HG03558 (cell line): ENCODE results near the gene ZFAND6.
"Not testable (repeated sequence)": the region's sequence is repeated elsewhere in the genome, so short reads cannot be mapped to it uniquely, and the experiment has no call there.

Source experiments
- ATAC-seq: cut with Tn5 transposase; IDR thresholded peaks from one replicate; pipeline ENCODE4 v1.9.1; 2021; ENCODE audit warnings: moderate number of reproducible peaks; ENCODE audit not compliant: unreplicated experiment; ENCODE audit errors: extremely low read depth

ZFAND6 gene

DNA sequence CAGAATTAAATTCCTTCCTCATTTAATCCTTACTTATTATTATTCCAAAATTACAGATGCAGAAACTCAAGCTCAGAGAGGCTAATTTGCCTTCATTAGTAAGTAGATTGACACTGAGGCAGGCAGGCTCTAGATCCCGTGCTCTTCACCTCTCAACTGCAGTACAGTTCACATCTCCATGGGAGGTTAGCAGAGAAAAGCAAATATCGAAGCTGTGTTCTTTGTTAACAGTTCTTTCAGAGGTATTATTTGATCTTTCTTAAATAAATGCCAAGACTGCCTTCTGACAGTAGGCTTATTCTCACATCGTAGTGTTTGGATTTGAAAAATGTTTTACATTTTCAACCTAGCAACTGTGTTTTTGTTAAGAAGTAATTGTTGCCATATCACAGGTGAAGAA is 77.4 kb downstream of the ZFAND6 start:
- ATAC-seq = no peak

DNA sequence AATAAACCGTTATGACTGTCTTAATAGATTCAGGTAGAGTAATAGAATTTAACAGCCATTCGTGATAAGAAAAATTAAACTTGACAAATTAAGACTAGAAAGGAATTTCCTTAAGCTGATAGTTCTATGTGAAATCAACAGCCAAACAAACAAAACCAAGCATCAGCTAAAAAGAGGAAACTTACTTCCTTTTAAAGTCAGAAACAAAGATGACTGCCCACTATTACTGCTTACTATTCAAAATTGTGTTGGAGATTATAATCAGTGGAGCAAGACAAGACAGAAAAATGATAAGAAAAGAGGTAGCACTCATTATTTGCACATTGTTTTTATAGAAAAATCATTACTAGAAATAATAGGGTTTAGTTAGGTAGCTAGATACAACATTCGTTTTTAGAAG is 79.5 kb downstream of the ZFAND6 start:
- ATAC-seq = no peak

GRCh38 chr15:80140909-80141308 is 81.4 kb downstream of the ZFAND6 start:
- no peak for ATAC-seq

- ATAC-seq = no peak
These were observed 82.6 kb downstream of the ZFAND6 start for GRCh38 chr15:80141916-80142598.

DNA sequence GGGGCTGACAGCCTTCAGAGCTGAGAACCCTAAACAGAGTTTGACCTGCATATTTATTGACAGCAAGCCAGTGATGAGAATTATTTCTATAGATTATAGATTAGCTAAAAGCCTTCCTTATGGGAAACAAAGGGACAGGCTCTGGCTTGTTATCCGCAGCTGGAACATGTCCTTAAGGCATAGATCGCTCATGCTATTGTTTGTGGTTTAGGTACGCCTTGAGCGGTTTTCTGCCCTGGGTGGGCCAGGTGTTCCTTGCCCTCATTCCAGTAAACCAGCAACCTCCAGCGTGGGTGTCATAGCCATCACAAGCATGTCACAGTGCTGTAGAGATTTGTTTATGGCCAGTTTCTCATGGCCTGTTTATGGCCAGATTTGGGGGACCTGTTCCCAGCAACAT is 83.2 kb downstream of the ZFAND6 start:
- ATAC-seq = no peak

- ATAC-seq = no peak
These were observed 91.7 kb downstream of the ZFAND6 start for GRCh38 chr15:80151148-80151547.

GRCh38 chr15:80151576-80151975 is 92.1 kb downstream of the ZFAND6 start:
- ATAC-seq = no peak

DNA sequence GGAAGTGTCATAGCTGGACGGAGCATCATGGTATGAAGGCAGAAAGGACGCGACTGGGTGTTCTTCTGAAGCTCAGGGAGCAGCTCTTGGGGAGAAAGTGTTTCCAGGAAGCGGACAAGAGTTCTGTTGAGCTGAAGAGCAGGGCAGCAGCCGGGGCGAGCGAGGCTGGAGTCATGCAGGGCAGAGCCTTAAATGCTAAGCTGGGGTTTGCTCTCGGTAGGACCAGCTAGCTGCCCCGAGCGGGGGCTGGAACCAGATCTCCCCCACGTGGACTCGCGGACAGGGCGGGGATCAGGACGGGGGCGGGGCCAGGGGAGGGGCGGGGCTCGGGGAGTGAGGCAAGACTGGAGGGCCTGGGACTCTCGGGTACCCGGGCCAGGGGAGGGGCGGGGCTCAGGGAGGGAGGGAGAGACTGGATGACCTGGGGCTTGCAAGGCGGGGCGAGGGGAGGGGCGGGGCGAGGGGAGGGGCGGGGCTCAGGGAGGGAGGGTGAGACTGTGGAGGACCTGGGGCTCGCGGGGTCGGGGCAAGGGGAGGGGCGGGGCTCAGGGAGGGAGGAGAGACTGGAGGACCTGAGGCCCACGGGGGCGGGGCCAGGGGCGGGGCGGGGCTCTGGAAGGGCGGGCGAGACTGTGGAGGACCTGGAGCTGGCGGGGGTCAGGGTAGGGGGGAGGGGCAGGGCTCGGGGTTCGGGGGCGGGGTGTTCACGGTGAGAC is 92.9 kb downstream of the ZFAND6 start:
- no peak for ATAC-seq

DNA sequence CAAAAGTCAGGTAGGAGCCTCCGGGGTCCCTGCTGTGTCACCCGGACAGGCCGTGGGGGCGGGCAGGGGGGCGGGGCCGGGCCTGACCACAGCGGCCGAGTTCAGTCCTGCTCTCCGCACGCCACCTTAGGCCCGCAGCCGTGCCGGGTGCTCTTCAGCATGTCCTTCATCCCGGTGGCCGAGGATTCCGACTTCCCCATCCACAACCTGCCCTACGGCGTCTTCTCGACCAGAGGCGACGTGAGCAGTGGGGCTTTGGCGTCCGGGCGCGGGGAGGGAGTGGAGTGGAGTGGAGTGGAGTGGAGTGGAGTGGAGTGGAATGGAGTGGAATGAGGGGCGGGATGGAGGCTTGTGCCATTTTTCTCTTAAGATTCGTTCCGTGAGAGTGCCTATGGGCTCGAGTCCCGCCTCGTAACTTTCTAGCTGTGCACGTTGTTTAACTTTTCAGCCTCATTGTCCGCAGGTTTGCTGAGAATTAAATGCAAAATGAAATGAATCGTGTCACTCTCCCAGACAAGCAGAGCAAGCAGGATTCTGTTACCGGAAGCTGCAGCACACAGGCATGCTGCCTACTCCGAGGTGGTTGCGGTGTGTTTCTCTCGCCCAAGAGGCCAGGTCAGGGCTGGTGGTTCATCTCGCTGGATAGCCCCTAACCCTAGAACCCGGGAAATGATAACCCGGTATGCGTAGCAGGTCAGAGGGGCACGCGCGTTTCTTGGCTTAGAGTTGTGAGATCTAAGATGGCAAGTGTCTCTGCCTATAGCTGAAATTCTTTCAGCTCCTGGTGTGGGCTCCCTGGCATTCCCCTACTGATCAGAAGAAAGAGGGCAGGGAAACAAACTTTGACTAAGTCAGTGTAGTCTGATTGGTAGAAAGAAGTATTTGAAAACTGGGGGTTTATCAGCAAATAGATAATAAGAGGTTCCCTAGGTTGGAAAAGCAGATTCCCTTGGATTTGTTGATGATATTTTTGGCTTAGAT is 93.7 kb downstream of the ZFAND6 start, which contains the start of gene FAH:
Gene FAH (plus strand): TSS at position 104 of the 981 bp plus-strand sequence. CDS start 56 bp downstream, at position 160.
- no peak for ATAC-seq

- ATAC-seq = no peak
These were observed 94.4 kb downstream of the ZFAND6 start for GRCh38 chr15:80153900-80154299.

DNA sequence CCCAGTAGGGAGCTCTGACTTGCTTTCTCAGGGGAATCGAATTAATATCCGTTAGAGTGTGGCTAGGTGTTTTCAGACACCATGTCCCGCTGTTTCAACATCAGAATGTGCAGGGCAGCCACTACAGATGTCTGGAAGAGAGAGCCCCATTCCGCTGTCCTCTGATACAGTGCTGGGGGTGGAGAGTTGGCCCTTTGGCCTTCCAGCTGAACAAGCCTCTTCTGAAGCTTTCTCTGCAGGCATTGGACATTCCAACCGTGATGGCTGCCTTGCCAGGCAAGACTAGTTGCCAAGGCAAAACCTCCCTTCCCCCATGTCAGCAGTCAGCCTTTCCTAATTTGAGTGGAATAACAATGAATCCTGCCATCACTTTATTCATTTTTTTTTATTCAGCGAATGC is 94.9 kb downstream of the ZFAND6 start:
- ATAC-seq = no peak

GRCh38 chr15:80155001-80155377 is 95.5 kb downstream of the ZFAND6 start:
- no peak for ATAC-seq

DNA sequence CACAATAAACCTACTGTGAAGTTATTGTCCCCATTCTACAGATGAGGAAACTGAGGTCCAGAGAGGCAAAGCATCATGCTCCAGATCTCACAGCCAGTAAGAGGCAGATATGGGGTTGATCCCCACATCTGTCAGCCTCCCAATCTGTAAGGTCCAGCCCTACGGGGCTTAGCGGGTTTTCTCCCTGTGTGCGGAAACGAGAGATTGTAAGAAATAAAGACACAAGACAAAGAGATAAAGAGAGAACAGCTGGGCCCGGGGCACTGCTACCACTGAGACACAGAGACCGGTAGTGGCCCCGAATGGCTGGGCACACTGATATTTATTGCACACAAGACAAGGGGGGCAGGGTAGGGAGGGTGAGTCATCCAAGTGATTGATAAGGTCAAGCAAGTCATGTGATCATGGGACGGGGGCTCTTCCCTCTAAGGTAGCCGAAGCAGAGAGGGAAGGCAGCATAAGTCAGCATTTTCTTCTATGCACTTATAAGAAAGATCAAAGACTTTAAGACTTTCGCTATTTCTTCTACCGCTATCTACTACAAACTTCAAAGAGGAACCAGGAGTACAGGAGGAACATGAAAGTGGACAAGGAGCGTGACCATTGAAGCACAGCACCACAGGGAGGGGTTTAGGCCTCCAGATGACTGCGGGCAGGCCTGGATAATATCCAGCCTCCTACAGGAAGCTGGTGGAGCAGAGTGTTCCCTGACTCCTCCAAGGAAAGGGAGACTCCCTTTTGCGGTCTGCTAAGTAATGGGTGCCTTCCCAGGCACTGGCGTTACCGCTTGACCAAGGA is 96.1 kb downstream of the ZFAND6 start:
- ATAC-seq = not testable (repeated sequence)

- no peak for ATAC-seq
These were observed 96.8 kb downstream of the ZFAND6 start for GRCh38 chr15:80156176-80156720.

- ATAC-seq = no peak
These were observed 97.7 kb downstream of the ZFAND6 start for GRCh38 chr15:80157215-80157614.

DNA sequence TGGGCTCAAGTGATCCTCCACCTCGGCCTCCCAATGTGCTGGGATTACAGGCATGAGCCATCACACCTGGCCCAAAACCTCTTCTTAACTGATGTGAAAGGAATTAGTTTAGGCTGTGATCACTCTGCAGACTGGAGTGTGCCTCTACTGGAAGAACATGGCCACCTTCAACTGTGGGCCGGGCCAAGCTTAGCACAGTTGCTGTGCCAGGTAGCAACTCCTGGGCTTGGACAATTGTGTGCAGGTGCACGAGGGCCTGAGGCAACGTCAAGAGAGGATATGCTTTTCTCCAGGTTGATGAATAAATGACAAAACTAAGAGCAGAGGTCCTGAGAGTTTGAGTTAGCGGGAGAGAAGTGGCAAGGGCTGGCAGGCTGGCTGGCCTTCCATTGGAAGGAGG is 99.8 kb downstream of the ZFAND6 start:
- ATAC-seq = no peak

GRCh38 chr15:80159811-80160569 is 100.5 kb downstream of the ZFAND6 start:
- no peak for ATAC-seq

DNA sequence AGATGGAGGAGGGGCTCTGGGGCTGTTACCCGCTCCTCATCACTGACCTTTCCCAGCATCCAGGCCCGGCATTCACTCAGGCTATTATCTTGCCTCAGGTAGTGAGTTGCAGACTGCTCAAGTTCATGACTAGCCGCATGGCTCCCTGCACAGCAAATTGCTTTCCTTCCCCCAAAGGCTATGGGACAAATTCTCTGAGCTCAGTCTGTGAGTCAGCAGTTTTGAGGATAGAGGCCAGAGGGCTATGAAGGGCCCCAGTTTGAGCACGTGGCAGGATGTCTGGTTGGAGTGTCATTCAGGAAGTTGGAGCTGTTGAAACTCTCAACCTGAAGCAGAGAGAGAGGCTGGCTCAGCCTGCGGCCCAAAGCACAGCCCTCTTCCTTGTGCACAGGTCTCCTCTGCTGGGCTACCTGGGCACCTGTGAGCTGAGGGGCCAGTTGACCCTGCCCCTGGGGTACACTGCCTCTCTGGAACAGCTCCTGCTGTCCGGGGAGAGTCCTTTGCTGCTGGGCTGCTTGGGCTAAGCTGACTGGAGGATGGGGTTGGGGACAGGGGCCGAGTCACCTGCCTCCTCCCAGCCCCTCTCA is 101.2 kb downstream of the ZFAND6 start:
- no peak for ATAC-seq
